Uterus (tissue), 2 donors: ENCODE data around the gene GKN2.

Experiments
- CTCF ChIP-seq, 4 experiments: fragments of 200-600 bp in 2 of 4; fragments of 450-650 bp in 2 of 4; sonication (generic) in 2 of 4; IDR thresholded peaks; one replicate each; pipeline ENCODE4 v1.5.1; 2016 to 2019; ENCODE audit warnings: antibody characterized with exemption in 4 of 4, mild to moderate bottlenecking in 2 of 4, moderate library complexity in 1 of 4
- POLR2A ChIP-seq, 2 donors: fragments of 450-650 bp; IDR thresholded peaks; one replicate each; pipeline ENCODE4 v1.6.1; 2016; ENCODE audit warnings: antibody characterized with exemption in 2 of 2, mild to moderate bottlenecking in 1 of 2, moderate library complexity in 1 of 2

GRCh38 chr2:68906716-68907115 lies 46.0 kb downstream of the GKN2 start:
- TF ChIP-seq CTCF (IDR thresholded peaks at IDR 0.05) (no peak), POLR2A (IDR thresholded peaks at IDR 0.05) (no peak)
